Nephron (organoid): Measurements from ENCODE around the gene PNLIPRP2.
A peak's percentile ranks its signal among the peaks of the same experiment; 100 is the strongest.

Experiments
- H3K27ac Mint-ChIP-seq, 3 experiments: 2 replicates each; pipeline ENCODE4 v1.8.0; 2020; ENCODE audit warnings: mixed read lengths in 3 of 3, mild to moderate bottlenecking in 2 of 3, moderate library complexity in 1 of 3
- H3K27me3 Mint-ChIP-seq: 2 replicates; pipeline ENCODE4 v1.8.0; 2021; ENCODE audit warnings: low read depth, mild to moderate bottlenecking, moderate library complexity, mixed read lengths
- H3K36me3 Mint-ChIP-seq: 2 replicates; pipeline ENCODE4 v1.8.0; 2020; ENCODE audit warnings: low read depth, mixed read lengths
- H3K4me1 Mint-ChIP-seq: 2 replicates; pipeline ENCODE4 v1.8.0; 2020; ENCODE audit warnings: mixed read lengths
- H3K4me3 Mint-ChIP-seq, 3 experiments: 2 replicates each; pipeline ENCODE4 v1.8.0; 2020; ENCODE audit warnings: mild to moderate bottlenecking in 3 of 3, mixed read lengths in 3 of 3, moderate library complexity in 2 of 3
- H3K9me3 Mint-ChIP-seq: 2 replicates; pipeline ENCODE4 v1.8.0; 2020; ENCODE audit warnings: mixed read lengths
- CTCF ChIP-seq, 3 experiments: fragments of 200-600 bp; sonication (generic); IDR thresholded peaks; one replicate each; pipeline ENCODE4 v1.5.0; 2021; ENCODE audit warnings: antibody characterized with exemption in 3 of 3; ENCODE audit not compliant: unreplicated experiment in 3 of 3

The PNLIPRP2 gene

GRCh38 chr10:116653885-116654284, 33.1 kb downstream of the PNLIPRP2 start:
- H3K27me3 Mint-ChIP-seq: peaks cover 4% of the 10 kb centered on the region
- no peak overlapping the region for H3K4me3 Mint-ChIP-seq
- TF ChIP-seq CTCF (IDR thresholded peaks at IDR 0.05; ENCODE audit: unreplicated experiment in 3 of 3): no peak
- no peaks in the 10 kb centered on the region for H3K36me3 Mint-ChIP-seq
- H3K27ac Mint-ChIP-seq: no peak overlapping the region
- peaks cover 36% of the 10 kb centered on the region for H3K9me3 Mint-ChIP-seq
- peaks cover 5% of the 10 kb centered on the region for H3K4me1 Mint-ChIP-seq

- peaks cover 27% of the 10 kb centered on the region for H3K9me3 Mint-ChIP-seq
- peaks cover 7% of the 10 kb centered on the region for H3K27me3 Mint-ChIP-seq
- no peak overlapping the region for H3K4me3 Mint-ChIP-seq
- no peak overlapping the region for H3K27ac Mint-ChIP-seq
- H3K4me1 Mint-ChIP-seq: peaks cover 5% of the 10 kb centered on the region
- peak in 2 of 3 experiments; percentile 14 to 26 for TF ChIP-seq CTCF (IDR thresholded peaks at IDR 0.05; ENCODE audit: unreplicated experiment in 3 of 3)
- H3K36me3 Mint-ChIP-seq: no peaks in the 10 kb centered on the region
These were observed 34.1 kb downstream of the PNLIPRP2 start for GRCh38 chr10:116654816-116655215.

GRCh38 chr10:116655568-116655967, 34.8 kb downstream of the PNLIPRP2 start:
- no peaks in the 10 kb centered on the region for H3K36me3 Mint-ChIP-seq
- H3K4me1 Mint-ChIP-seq: peaks cover 7% of the 10 kb centered on the region
- no peak overlapping the region for H3K4me3 Mint-ChIP-seq
- peaks cover 7% of the 10 kb centered on the region for H3K27me3 Mint-ChIP-seq
- no peak for TF ChIP-seq CTCF (IDR thresholded peaks at IDR 0.05; ENCODE audit: unreplicated experiment in 3 of 3)
- peaks cover 21% of the 10 kb centered on the region for H3K9me3 Mint-ChIP-seq
- H3K27ac Mint-ChIP-seq: no peak overlapping the region

- Mint-ChIP-seq H3K36me3 (no peaks in the 10 kb centered on the region), H3K4me3 (no peak overlapping the region), H3K27ac (no peak overlapping the region), H3K27me3 (peaks cover 7% of the 10 kb centered on the region), H3K4me1 (peaks cover 10% of the 10 kb centered on the region), H3K9me3 (peaks cover 16% of the 10 kb centered on the region)
- no peak for TF ChIP-seq CTCF (IDR thresholded peaks at IDR 0.05; ENCODE audit: unreplicated experiment in 3 of 3)
These were observed 35.3 kb downstream of the PNLIPRP2 start for GRCh38 chr10:116656044-116656443.

GRCh38 chr10:116657863-116658551, 37.3 kb downstream of the PNLIPRP2 start:
- Mint-ChIP-seq H3K27ac (no peak overlapping the region), H3K4me1 (peaks cover 10% of the 10 kb centered on the region), H3K9me3 (peaks cover 4% of the 10 kb centered on the region), H3K27me3 (peaks cover 7% of the 10 kb centered on the region), H3K36me3 (no peaks in the 10 kb centered on the region), H3K4me3 (no peak overlapping the region)
- TF ChIP-seq CTCF (IDR thresholded peaks at IDR 0.05; ENCODE audit: unreplicated experiment in 3 of 3): no peak

GRCh38 chr10:116659049-116659670, 38.4 kb downstream of the PNLIPRP2 start:
- Mint-ChIP-seq H3K4me1 (peaks cover 10% of the 10 kb centered on the region), H3K27me3 (peaks cover 7% of the 10 kb centered on the region), H3K27ac (no peak overlapping the region), H3K4me3 (no peak overlapping the region), H3K36me3 (peaks cover 6% of the 10 kb centered on the region), H3K9me3 (no peaks in the 10 kb centered on the region)
- TF ChIP-seq CTCF (IDR thresholded peaks at IDR 0.05; ENCODE audit: unreplicated experiment in 3 of 3): no peak
